22Rv1 (cell line): Measurements from ENCODE around the gene RERE.

Experiments used
- H3K27ac ChIP-seq: fragments of 450-650 bp; 2 replicates; pipeline ENCODE4 v1.5.1; 2017
- ZFX ChIP-seq: fragments of 450-650 bp; IDR thresholded peaks from 2 replicates; pipeline ENCODE4 v1.6.1; 2017; ENCODE audit warnings: antibody characterized with exemption, borderline replicate concordance
- TF ChIP-seq, protein P1 (sequence below): fragments of 450-650 bp; IDR thresholded peaks from 2 replicates; pipeline ENCODE4 v1.5.1; 2017; ENCODE audit warnings: mild to moderate bottlenecking

Gene RERE

DNA sequence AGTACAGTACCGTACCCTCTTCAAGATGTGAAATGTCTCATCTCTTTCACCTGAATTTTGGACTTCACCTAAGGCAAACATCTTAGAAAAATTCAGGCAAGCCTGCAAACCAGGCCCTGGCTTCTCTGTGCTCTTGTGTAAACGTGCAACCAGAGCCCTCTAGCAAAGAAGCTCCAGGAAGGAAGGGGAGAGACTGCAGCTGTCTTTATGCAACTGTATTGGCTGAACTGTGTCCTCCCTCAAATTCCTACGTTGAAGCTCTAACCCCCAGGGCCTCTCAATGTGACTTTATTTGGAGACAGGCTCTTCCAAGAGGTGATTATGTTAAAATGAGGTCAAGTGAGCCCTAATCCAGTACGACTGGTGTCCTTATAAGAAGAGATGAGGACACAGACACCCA is 439.3 kb downstream of the RERE start:
- TF ChIP-seq ZFX, result no peak
- TF ChIP-seq, protein P1, sequence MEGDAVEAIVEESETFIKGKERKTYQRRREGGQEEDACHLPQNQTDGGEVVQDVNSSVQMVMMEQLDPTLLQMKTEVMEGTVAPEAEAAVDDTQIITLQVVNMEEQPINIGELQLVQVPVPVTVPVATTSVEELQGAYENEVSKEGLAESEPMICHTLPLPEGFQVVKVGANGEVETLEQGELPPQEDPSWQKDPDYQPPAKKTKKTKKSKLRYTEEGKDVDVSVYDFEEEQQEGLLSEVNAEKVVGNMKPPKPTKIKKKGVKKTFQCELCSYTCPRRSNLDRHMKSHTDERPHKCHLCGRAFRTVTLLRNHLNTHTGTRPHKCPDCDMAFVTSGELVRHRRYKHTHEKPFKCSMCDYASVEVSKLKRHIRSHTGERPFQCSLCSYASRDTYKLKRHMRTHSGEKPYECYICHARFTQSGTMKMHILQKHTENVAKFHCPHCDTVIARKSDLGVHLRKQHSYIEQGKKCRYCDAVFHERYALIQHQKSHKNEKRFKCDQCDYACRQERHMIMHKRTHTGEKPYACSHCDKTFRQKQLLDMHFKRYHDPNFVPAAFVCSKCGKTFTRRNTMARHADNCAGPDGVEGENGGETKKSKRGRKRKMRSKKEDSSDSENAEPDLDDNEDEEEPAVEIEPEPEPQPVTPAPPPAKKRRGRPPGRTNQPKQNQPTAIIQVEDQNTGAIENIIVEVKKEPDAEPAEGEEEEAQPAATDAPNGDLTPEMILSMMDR, result no peak
- H3K27ac ChIP-seq, result no peak overlapping the region

DNA sequence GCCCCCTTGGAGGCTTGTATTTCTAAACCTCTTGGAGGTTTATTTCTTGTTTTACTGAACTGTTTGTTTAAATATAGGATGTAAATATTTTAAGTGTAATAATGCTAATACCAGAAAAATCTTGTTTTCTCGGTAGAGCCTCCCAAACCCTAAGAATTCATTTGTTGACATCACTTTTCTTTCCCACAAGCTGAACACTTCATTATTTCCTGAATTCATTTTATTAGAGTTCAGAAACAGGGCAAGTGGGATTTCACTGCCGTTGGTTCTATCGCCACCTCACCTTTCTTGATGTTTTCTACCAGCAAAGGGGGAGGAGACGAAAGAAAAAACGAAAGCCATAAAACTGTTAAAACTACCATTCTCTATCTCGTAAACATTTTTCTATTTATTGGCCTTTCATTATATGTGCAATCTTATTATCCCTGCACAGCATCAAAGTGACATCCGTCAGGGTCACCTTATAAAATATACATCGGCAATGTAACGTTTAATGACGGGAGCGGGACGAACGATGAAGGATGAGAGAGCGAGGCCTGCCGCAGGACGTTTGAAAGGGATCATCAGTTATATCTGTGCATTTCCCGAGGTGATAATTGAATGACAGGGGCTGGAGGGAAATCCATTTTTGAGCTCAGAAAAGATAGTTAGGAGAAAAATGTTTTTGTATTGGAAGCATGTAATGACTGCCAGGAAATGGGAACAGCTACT is 440.0 kb downstream of the RERE start:
- TF ChIP-seq, protein P1, result no peak
- TF ChIP-seq ZFX, result no peak
- H3K27ac ChIP-seq, result no peak overlapping the region

DNA sequence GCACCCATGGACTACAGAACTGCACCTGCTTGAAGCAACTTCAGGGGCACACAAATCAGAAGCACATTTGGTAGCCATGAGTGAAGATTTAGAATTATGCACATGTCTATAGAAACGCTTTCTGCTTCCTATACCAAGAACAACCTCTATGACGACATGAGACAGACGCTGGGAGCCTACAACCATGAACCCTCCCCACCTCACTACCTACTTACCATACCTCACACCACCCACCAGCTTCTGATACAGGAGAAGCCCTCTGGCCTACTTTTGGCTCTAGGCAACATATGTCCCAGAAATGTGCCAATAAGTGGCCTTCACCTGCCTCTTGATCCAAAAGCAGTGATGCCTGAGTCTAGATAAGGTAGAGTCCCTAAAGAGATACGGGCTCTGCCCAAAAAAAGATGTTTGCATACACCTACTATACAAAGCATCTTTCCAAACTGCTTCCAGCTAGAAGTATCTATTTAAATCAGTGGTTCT is 441.0 kb downstream of the RERE start:
- no peak for TF ChIP-seq ZFX
- TF ChIP-seq, protein P1, result no peak
- H3K27ac ChIP-seq, result no peak overlapping the region

DNA sequence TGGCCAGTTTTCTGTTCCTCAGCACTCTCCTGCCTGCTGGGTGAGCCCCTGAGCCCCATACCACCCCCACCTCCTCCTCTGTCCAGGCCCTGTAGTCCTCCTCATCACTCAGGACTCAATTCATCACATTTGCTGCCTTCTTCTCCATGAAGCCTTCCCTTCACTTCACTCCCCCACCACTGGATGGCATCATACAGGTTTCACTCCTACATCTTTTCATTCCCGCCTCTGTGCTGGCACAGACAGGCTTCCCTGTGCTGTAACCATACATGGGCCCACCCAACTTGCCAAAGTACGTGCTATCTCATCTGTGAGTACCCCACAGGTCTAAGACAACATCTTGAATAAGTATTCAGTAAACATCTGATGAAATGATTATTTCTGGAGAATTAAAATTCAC is 442.6 kb downstream of the RERE start:
- H3K27ac ChIP-seq, result no peak overlapping the region
- no peak for TF ChIP-seq ZFX
- TF ChIP-seq, protein P1, result peak; percentile 71

DNA sequence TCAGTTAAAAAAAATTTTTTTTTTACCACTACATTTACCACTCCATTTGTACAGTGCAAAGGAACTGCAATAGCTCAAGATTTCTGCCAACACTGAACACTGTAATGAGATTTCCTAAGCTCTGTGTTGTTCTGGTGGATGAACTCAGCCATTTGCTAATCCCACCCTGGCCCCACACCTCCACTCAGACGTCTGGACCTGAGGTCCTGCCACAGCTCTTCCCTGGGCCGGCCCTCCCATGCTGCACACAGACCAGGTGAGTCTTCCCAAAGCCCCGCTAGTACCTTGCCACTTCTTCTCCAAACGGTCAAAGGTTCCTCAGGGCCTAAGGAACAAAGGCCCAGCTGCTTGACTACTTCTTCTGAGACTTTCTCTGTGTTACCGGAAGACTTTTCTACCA is 443.1 kb downstream of the RERE start:
- H3K27ac ChIP-seq, result no peak overlapping the region
- TF ChIP-seq, protein P1, result no peak
- TF ChIP-seq ZFX, result no peak

DNA sequence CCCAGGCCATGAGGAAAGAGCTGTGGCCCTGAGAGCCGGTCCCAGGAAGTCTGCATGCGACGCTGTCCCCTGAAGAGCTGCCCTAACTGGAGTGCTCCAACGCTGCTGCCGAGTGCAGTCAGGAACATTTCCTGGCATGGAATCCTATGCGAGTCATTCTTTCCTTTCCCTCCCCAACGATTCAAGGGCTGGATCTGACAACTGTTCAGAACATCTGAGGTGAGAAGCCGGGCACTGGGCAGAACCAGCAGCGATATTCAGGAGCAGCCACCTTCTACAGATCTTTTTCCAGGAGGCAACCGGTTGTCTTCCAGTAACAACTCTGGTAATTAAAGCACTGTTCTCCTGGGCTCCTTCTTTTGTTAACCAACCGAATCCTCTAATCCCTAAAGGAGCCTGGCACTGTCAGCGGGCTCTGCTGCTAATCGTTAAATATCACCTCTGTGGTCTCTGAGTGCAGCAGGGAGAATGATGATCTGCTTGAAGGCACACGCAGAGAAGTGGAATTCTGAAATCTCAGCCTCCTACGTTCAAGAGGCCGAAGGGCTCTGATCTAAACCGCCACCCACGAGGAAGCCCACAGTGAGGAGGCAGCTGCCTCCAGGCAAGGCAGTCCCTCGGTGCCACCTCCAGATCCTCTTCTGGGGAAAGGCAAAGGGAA is 443.7 kb downstream of the RERE start:
- no peak for TF ChIP-seq ZFX
- TF ChIP-seq, protein P1, result no peak
- no peak overlapping the region for H3K27ac ChIP-seq

DNA sequence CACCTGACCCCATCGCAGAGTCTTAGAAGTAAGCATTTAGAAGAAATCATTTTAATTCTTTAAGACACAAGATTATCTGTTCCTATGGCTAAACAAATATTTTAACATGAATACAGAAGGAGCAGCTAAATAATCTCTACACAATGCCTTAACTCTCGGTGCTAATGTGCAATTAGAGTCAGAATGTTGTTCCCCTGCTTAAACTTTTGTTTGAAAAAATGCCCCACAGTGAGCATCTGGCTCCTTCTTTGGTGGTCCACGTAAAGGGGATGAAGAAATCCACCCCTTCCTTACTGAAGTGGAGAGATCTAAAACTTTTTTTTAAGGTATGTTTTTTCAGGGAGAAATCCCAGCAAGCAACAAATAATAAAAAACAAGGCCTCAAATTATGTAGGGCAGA is 444.3 kb downstream of the RERE start:
- TF ChIP-seq, protein P1, result no peak
- TF ChIP-seq ZFX, result no peak
- no peak overlapping the region for H3K27ac ChIP-seq
